Sciatic nerve (tissue), 2 donors: Measurements from ENCODE around the gene LRRK2. TPM values are rescaled to one million over a fixed set of nuclear protein-coding genes. Genes with fewer than 3 reads are reported as not detected.
"Not testable (repeated sequence)": the region's sequence is repeated elsewhere in the genome, so short reads cannot be mapped to it uniquely, and the experiment has no call there.

ENCODE experiments used
- ATAC-seq: fragments of 200-7000 bp; cut with Tn5 transposase; one replicate; pipeline ENCODE4 v1.9.1; 2020; ENCODE audit warnings: mild to moderate bottlenecking, moderate library complexity
- DNase-seq: peaks from one replicate; pipeline ENCODE4 v3.0.0-alpha.2; 2020; ENCODE audit warnings: low spot score
- intact Hi-C: fragments of 100-400 bp; cut with DNase I; formaldehyde crosslinking; loops from one replicate; pipeline ENCODE4 v1.14.2; 2022
- total RNA-seq: library from RNA; stranded (reverse); fragmentation: NEBNext Ultra II Directional; extraction: Animal tissue kit (Norgen Biotek cat#: 25700); gene quantifications from one replicate; pipeline ENCODE4 v1.2.1, GENCODE V29; 2021
- donor health status: DM: no; HTN: no; CAD: no.
- donor health status: DM: no; HTN: no; CAD: no.

LRRK2 gene
- total RNA-seq, 1 donor from 2014 or later, result 51.7 TPM

- DNase-seq (no peak), ATAC-seq (no peak)
- intact Hi-C loops, result no loop called here
These were observed 119.5 kb downstream of the LRRK2 start for GRCh38 chr12:40344312-40344711.

- intact Hi-C loops, result no loop called here
- DNase-seq, result no peak
- ATAC-seq, result no peak
These were observed 127.2 kb downstream of the LRRK2 start for GRCh38 chr12:40351976-40352375.

GRCh38 chr12:40375076-40375475 is 150.3 kb downstream of the LRRK2 start:
- DNase-seq (no peak), ATAC-seq (no peak)
- intact Hi-C loops, result no loop called here

- no peak for DNase-seq
- intact Hi-C loops, result no loop called here
- ATAC-seq, result no peak
These were observed 151.9 kb downstream of the LRRK2 start for GRCh38 chr12:40376533-40377267.

GRCh38 chr12:40378691-40379090 is 153.9 kb downstream of the LRRK2 start:
- intact Hi-C loops, result no loop called here
- no peak for DNase-seq
- no peak for ATAC-seq

- no peak for ATAC-seq
- intact Hi-C loops, result no loop called here
- no peak for DNase-seq
These were observed 157.4 kb downstream of the LRRK2 start for GRCh38 chr12:40382217-40382616.

- ATAC-seq, intact Hi-C loops, DNase-seq: not testable (repeated sequence)
These were observed 162.5 kb downstream of the LRRK2 start for GRCh38 chr12:40387279-40387678.

GRCh38 chr12:40390980-40391379 is 166.2 kb downstream of the LRRK2 start:
- intact Hi-C loops, result no loop called here
- ATAC-seq (no peak), DNase-seq (no peak)

GRCh38 chr12:40393026-40393425 is 168.2 kb downstream of the LRRK2 start:
- intact Hi-C loops, result no loop called here
- no peak for ATAC-seq
- DNase-seq, result no peak

- no peak for ATAC-seq
- DNase-seq, result no peak
- intact Hi-C loops, result no loop called here
These were observed 174.9 kb downstream of the LRRK2 start for GRCh38 chr12:40399656-40400055.

GRCh38 chr12:40405419-40405818 is 180.6 kb downstream of the LRRK2 start:
- ATAC-seq, result no peak
- DNase-seq, result no peak
- intact Hi-C loops, result no loop called here

Other genes starting within 250 kb of the LRRK2 start
- 12.7 TPM for gene SLC2A13, start 118.9 kb upstream of the LRRK2 start, total RNA-seq